Non-pigmented ciliary epithelial cell (primary cell): Measurements from ENCODE around the gene DMXL2.
"Not testable (repeated sequence)": the region's sequence is repeated elsewhere in the genome, so short reads cannot be mapped to it uniquely, and the experiment has no call there.

Experiments
- DNase-seq: peaks from one replicate; pipeline ENCODE4 v3.0.0-alpha.2; 2010; ENCODE audit warnings: low read depth

Gene DMXL2, protein sequence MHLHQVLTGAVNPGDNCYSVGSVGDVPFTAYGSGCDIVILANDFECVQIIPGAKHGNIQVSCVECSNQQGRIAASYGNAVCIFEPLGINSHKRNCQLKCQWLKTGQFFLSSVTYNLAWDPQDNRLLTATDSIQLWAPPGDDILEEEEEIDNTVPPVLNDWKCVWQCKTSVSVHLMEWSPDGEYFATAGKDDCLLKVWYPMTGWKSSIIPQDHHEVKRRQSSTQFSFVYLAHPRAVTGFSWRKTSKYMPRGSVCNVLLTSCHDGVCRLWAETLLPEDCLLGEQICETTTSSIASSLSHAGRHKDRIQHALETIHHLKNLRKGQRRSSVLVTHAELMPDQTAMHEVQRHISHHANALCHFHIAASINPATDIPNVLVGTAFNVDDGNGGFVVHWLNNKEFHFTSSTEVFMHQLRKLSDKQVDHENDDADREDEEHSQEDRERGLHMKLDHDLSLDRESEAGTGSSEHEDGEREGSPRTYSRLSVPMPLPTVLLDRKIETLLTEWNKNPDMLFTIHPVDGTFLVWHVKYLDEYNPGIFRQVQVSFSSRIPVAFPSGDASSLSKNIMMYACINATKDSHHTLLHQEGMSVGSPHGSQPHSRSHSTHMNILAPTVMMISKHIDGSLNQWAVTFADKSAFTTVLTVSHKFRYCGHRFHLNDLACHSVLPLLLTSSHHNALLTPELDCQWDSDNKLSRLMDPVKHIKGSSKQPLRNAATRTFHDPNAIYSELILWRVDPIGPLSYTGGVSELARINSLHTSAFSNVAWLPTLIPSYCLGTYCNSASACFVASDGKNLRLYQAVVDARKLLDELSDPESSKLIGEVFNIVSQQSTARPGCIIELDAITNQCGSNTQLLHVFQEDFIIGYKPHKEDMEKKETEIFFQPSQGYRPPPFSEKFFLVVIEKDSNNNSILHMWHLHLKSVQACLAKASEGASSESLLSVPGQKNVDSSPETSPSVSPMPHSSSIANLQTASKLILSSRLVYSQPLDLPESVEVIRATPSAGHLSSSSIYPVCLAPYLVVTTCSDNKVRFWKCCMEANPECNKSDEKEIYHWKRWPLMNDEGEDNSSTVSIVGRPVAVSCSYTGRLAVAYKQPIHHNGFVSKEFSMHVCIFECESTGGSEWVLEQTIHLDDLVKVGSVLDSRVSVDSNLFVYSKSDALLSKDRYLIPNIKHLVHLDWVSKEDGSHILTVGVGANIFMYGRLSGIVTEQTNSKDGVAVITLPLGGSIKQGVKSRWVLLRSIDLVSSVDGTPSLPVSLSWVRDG (N-terminal part only)

GRCh38 chr15:51622604-51623370, at the start of gene DMXL2:
Gene DMXL2, minus strand, starts transcription at chr15:51622771. Its CDS starts 226 bp downstream, at chr15:51622545.
- DNase-seq, result no peak

DNA sequence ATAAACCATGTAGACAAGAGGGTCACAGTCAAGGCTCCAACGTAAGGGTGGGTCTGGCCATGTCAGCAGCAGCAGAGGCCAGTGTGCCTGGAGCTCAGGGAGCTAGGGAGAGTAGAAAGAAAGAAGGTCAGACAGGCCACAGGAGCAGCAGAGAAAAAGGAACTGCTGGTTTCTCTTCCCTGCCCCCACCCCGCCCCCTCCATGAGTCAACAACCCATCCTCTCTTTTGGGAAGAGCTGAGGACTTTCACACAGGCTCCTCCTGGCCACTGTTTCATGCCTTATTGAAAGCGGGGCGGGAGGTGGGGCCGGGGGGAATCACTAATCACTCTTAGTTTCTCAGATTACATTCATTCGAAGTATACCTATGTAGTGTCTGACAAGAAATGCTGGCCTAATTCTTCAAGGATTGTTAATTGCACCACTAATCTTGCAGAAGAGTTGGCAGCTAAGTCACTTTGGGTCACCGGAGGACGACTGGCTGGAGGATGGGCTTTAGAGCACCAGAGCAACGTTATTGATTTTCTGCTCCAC, 49.6 kb upstream of the DMXL2 start:
- DNase-seq, result no peak

GRCh38 chr15:51669381-51669780, 46.8 kb upstream of the DMXL2 start:
- no peak for DNase-seq

DNA sequence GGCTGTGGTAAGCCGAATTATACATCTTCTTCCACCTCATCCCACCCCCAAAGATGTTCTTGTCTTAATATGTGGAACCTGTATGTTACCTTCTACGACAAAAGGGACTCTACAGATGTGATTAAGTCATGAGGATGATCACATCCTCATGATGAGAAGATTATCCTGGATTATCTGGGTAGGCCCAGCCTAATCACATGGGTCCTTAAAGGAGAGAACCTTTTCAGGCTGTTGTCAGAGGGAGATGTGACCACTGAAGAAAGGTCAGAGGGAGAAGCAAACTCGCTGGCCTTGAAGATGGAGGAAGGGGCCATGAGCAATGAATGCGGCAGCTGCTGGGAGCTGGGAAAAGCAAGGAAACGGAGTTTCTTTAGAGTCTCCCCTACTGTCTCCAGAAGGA, 45.9 kb upstream of the DMXL2 start:
- no peak for DNase-seq

- DNase-seq, result no peak
Measured at GRCh38 chr15:51667478-51667877, 44.9 kb upstream of the DMXL2 start.

DNA sequence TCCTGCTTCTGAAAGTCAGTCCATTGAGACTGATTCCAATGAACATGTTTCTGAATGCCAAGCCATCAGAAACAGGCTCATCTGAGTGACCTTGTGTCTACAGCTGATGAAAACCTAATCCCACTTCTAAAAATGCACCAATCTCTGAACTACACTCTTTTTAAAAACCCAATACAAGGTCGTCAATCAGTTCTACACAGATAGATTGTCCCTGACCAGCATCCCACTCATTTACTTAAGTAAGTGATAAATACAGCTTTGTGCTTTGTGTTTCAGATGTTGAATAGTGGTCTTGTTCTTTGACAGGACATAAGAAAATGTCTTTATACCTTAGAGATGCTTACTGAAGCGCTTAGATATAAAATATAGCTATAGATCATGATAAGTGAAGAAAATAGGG, 38.5 kb upstream of the DMXL2 start:
- DNase-seq, result no peak

DNA sequence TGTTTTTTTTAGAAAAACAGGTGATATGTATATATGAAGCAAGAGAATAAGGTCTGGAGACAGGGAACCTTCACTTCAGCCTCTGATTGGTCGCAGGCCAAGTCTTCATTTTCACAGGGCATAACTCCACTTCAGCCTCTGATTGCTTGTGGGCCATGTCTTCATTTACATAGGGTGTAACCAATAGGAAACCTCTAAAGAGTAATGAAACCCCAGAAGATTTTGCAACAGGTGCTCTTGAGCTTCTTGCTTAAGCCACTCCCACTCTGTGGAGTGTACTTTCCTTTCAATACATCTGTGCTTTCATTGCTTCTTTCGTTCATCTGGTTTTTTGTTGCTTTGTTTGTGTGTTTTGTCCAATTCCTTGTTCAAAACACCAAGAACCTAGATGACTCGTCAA, 36.1 kb upstream of the DMXL2 start:
- no peak for DNase-seq

GRCh38 chr15:51655401-51656057, 33.0 kb upstream of the DMXL2 start:
- DNase-seq, result not testable (repeated sequence)

GRCh38 chr15:51652084-51652668, 29.6 kb upstream of the DMXL2 start:
- no peak for DNase-seq

DNA sequence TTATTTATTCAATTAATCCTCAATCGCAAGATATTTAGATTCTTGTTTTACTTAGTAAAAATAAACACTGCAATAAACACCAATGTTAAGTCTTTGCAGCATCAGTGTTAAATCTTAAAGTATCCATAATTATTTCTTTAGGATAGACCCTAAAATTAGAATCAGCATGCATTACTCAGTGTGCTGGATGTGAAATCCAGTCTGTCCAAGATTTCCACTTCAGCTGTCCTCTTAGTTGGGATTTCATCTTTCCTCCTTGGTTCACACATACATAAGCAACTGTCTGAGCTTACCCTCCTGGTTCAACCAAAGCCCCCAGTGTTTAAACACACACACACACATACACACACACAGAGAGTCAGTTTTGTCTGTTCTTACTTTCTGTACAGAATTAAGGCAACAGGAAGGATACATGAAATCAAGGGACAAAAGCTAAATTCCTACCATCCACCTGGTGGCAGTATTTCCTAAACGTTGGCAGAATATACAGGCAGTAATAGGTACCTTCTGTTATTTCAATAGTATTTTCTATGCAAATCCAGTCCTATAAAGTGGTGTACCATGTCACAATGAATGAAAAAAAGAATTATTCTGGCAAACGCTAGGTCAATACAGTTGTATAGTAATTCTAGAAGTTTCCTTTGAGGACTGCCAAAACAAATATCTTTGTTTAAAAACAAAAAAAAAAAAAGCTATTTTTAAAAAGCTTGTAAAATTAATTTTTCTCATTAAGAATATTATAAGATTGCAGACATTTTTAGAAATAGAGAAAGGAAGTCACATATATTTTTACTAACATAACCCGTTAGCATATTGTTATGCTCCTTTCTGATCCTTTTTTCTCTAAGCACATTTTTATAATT, 27.3 kb upstream of the DMXL2 start:
- DNase-seq, result peak; percentile 38

- DNase-seq, result not testable (repeated sequence)
Measured at GRCh38 chr15:51648643-51649042, 26.1 kb upstream of the DMXL2 start.

DNA sequence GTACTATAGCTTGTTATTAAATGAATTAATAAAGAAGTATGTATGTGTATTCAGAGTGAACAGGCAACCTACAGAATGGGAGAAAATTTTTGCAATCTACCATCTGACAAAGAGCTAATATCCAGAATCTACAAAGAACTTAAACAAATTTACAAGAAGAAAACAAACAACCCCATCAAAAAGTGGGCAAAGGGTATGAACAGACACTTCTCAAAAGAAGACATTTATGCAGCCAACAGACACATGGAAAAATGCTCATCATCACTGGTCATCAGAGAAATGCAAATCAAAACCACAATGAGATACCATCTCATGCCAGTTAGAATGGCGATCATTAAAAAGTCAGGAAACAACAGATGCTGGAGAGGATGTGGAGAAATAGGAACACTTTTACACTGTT, 25.5 kb upstream of the DMXL2 start:
- not testable (repeated sequence) for DNase-seq

GRCh38 chr15:51647128-51647562, 24.6 kb upstream of the DMXL2 start:
- DNase-seq, result peak; percentile 20

DNA sequence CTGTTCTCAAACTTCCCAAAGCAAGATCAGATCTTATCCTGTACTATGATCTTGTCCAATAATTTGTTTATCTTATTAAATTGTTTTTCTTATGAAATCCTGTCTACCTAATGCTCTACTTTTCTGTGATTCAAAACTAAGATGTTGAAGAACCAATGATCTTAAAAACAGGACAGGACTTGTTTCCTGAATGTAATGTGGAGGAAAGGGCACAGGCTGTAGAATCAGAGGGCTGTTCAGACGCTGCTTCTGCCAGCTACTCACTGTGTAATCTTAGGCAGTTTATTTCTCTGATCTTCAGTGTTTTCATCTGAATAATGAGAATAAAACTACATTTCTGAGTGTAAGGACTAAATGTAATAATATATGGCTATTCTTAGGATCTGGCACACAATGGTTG, 20.1 kb upstream of the DMXL2 start:
- no peak for DNase-seq

- DNase-seq, result no peak
Measured at GRCh38 chr15:51641490-51642130, 19.0 kb upstream of the DMXL2 start.

- no peak for DNase-seq
Measured at GRCh38 chr15:51634591-51635198, 12.1 kb upstream of the DMXL2 start.

DNA sequence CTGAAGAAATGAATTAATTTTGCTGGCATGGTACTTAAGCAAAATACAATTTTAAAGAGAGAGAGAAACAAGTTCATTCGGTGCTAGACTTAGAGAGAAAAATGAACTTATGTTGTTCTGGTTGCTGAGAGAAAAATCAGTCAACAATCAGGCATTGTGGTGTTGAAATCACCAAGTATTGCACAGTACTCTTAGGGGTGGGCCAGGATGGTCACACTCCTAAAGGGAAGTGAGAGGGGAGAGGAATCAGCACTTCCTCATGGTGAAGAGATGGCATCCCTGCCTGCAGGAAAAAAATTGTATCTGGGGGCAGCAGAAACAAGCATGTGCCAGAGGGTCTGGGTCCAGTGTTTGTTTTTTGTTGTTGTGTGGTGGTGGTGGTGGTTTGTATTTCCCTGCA, 7.0 kb upstream of the DMXL2 start:
- no peak for DNase-seq

GRCh38 chr15:51625236-51625635, 2.7 kb upstream of the DMXL2 start:
- DNase-seq, result no peak
